ENCODE measurements around the gene BRIP1.
"Not testable (repeated sequence)": the region's sequence is repeated elsewhere in the genome, so short reads cannot be mapped to it uniquely, and the experiment has no call there.

Gene BRIP1

GRCh38 chr17:61709567-61709966 is 153.8 kb downstream of the BRIP1 start:
- no peak for DNase-seq (ENCODE audit: extremely low read depth in 1 of 2, low read depth in 1 of 2)

GRCh38 chr17:61704935-61705449 is 158.3 kb downstream of the BRIP1 start:
- no peak for DNase-seq (ENCODE audit: extremely low read depth in 1 of 2, low read depth in 1 of 2)

GRCh38 chr17:61702450-61702849 is 160.9 kb downstream of the BRIP1 start:
- DNase-seq (ENCODE audit: extremely low read depth in 1 of 2, low read depth in 1 of 2): no peak

- no peak for DNase-seq (ENCODE audit: extremely low read depth in 1 of 2, low read depth in 1 of 2)
Observed at GRCh38 chr17:61701978-61702377, 161.3 kb downstream of the BRIP1 start.

- DNase-seq (ENCODE audit: extremely low read depth in 1 of 2, low read depth in 1 of 2): no peak
Observed at GRCh38 chr17:61701334-61701733, 162.0 kb downstream of the BRIP1 start.

GRCh38 chr17:61700252-61700651 is 163.1 kb downstream of the BRIP1 start:
- DNase-seq (ENCODE audit: extremely low read depth in 1 of 2, low read depth in 1 of 2): no peak

GRCh38 chr17:61699694-61700093 is 163.6 kb downstream of the BRIP1 start:
- DNase-seq (ENCODE audit: extremely low read depth in 1 of 2, low read depth in 1 of 2): no peak

GRCh38 chr17:61699032-61699431 is 164.3 kb downstream of the BRIP1 start:
- no peak for DNase-seq (ENCODE audit: extremely low read depth in 1 of 2, low read depth in 1 of 2)

GRCh38 chr17:61698244-61698643 is 165.1 kb downstream of the BRIP1 start:
- no peak for DNase-seq (ENCODE audit: extremely low read depth in 1 of 2, low read depth in 1 of 2)

- DNase-seq (ENCODE audit: extremely low read depth in 1 of 2, low read depth in 1 of 2): no peak
Observed at GRCh38 chr17:61695779-61696337, 167.5 kb downstream of the BRIP1 start.

- DNase-seq (ENCODE audit: extremely low read depth in 1 of 2, low read depth in 1 of 2): no peak
Observed at GRCh38 chr17:61694095-61694494, 169.2 kb downstream of the BRIP1 start.

GRCh38 chr17:61689610-61690180 is 173.6 kb downstream of the BRIP1 start:
- DNase-seq (ENCODE audit: extremely low read depth in 1 of 2, low read depth in 1 of 2): no peak

- no peak for DNase-seq (ENCODE audit: extremely low read depth in 1 of 2, low read depth in 1 of 2)
Observed at GRCh38 chr17:61687769-61688168, 175.6 kb downstream of the BRIP1 start.

- DNase-seq (ENCODE audit: extremely low read depth in 1 of 2, low read depth in 1 of 2): no peak
Observed at GRCh38 chr17:61686113-61686512, 177.2 kb downstream of the BRIP1 start.

- no peak for DNase-seq (ENCODE audit: extremely low read depth in 1 of 2, low read depth in 1 of 2)
Observed at GRCh38 chr17:61684818-61685217, 178.5 kb downstream of the BRIP1 start.

- no peak for DNase-seq (ENCODE audit: extremely low read depth in 1 of 2, low read depth in 1 of 2)
Observed at GRCh38 chr17:61684172-61684571, 179.2 kb downstream of the BRIP1 start.

GRCh38 chr17:61683466-61683865 is 179.9 kb downstream of the BRIP1 start:
- DNase-seq (ENCODE audit: extremely low read depth in 1 of 2, low read depth in 1 of 2): no peak

- DNase-seq (ENCODE audit: extremely low read depth in 1 of 2, low read depth in 1 of 2): no peak
Observed at GRCh38 chr17:61680921-61681320, 182.4 kb downstream of the BRIP1 start.

- no peak for DNase-seq (ENCODE audit: extremely low read depth in 1 of 2, low read depth in 1 of 2)
Observed at GRCh38 chr17:61678339-61678738, 185.0 kb downstream of the BRIP1 start.

GRCh38 chr17:61677150-61677811 is 186.0 kb downstream of the BRIP1 start:
- DNase-seq (ENCODE audit: extremely low read depth in 1 of 2, low read depth in 1 of 2): not testable (repeated sequence)

- DNase-seq (ENCODE audit: extremely low read depth in 1 of 2, low read depth in 1 of 2): not testable (repeated sequence)
Observed at GRCh38 chr17:61676522-61676921, 186.8 kb downstream of the BRIP1 start.

GRCh38 chr17:61674609-61675008 is 188.7 kb downstream of the BRIP1 start:
- not testable (repeated sequence) for DNase-seq (ENCODE audit: extremely low read depth in 1 of 2, low read depth in 1 of 2)

All from stimulated activated CD8-positive, alpha-beta memory T cell treated with anti-CD3 and anti-CD28 coated beads, Interleukin-7, amount 100 ng/mL, for 48 hours (primary cell).